ENCODE results near the gene GABRR3. TPM values are rescaled to one million over a fixed set of nuclear protein-coding genes. Genes with fewer than 3 reads are reported as not detected.

GABRR3 gene
- total RNA-seq, 4 donors from 2014 or later = not detected

DNA sequence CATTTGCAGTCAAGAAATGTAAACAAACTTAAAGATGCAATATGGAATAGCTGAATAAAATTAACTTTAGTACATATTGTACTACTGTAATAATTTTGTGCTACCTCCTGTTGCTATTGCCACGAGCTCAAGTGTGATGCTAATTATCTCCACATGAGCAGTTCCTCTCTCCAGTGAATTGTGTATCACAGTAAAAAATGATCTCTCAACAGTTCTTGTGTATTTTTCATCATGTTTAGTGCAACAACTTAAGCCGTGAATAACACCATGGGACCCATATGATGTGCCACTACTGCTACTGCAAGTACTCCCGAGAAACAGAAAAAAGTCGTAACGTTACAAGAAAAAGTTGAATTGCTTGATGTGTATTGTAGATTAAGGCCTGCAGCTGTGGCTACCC, 75.2 kb downstream of the GABRR3 start:
- H3K9me3 ChIP-seq = no peaks in the 10 kb centered on the region
- TF ChIP-seq, protein P1, sequence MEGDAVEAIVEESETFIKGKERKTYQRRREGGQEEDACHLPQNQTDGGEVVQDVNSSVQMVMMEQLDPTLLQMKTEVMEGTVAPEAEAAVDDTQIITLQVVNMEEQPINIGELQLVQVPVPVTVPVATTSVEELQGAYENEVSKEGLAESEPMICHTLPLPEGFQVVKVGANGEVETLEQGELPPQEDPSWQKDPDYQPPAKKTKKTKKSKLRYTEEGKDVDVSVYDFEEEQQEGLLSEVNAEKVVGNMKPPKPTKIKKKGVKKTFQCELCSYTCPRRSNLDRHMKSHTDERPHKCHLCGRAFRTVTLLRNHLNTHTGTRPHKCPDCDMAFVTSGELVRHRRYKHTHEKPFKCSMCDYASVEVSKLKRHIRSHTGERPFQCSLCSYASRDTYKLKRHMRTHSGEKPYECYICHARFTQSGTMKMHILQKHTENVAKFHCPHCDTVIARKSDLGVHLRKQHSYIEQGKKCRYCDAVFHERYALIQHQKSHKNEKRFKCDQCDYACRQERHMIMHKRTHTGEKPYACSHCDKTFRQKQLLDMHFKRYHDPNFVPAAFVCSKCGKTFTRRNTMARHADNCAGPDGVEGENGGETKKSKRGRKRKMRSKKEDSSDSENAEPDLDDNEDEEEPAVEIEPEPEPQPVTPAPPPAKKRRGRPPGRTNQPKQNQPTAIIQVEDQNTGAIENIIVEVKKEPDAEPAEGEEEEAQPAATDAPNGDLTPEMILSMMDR (IDR thresholded peaks at IDR 0.05) = no peak
- no peak for TF ChIP-seq POLR2AphosphoS5 (IDR thresholded peaks at IDR 0.05)
- no peak for TF ChIP-seq EP300 (IDR thresholded peaks at IDR 0.05)
- no peak for TF ChIP-seq POLR2A (IDR thresholded peaks at IDR 0.05; ENCODE audit: low read depth)
- no peak overlapping the region for H3K4me3 ChIP-seq
- no peak overlapping the region for H3K27ac ChIP-seq (replicated peaks in 1 of 4)
- peaks cover 3 to 10% (median 9%) of the 10 kb centered on the region in 4 donors for H3K4me1 ChIP-seq
- DNase-seq (ENCODE audit: extremely low spot score) = no peak
- peaks cover 0 to 58% (median 12%) of the 10 kb centered on the region in 4 donors for H3K36me3 ChIP-seq
- H3K27me3 ChIP-seq = no peaks in the 10 kb centered on the region
- 95% methylated on average over 5 of the region's 5 CpGs for WGBS
- intact Hi-C loops (cut with DNase I) = no loop called here

DNA sequence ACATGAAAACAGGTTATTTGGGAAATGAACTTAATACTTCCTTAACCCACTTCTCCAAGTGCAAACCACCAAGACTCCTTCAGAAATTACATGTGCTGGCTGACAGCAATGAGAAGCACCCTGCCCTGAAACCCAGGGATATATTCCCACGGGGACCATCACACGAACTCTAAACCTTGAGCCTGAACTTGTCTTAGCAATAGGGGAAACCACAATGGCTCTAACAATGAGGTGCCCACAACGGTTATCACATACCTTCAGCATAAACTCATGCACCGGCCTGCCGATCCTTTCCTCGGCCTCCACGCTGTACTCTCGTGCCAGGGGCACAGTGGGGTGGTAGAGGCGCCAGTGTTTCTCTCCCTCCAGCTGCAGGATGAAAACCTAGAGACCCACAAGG, 76.3 kb downstream of the GABRR3 start:
- H3K9me3 ChIP-seq = no peaks in the 10 kb centered on the region
- H3K4me3 ChIP-seq = no peak overlapping the region
- no peak for DNase-seq (ENCODE audit: extremely low spot score)
- intact Hi-C loops (cut with DNase I) = no loop called here
- H3K4me1 ChIP-seq = peaks cover 3 to 10% (median 9%) of the 10 kb centered on the region in 4 donors
- peaks cover 0 to 65% (median 23%) of the 10 kb centered on the region in 4 donors for H3K36me3 ChIP-seq
- no peaks in the 10 kb centered on the region for H3K27me3 ChIP-seq
- WGBS = 95% methylated on average over 9 of the region's 9 CpGs
- TF ChIP-seq POLR2AphosphoS5 (IDR thresholded peaks at IDR 0.05) (no peak), POLR2A (IDR thresholded peaks at IDR 0.05; ENCODE audit: low read depth) (no peak), EP300 (IDR thresholded peaks at IDR 0.05) (no peak)
- TF ChIP-seq, protein P1 (IDR thresholded peaks at IDR 0.05) = no peak
- no peak overlapping the region for H3K27ac ChIP-seq (replicated peaks in 1 of 4)

DNA sequence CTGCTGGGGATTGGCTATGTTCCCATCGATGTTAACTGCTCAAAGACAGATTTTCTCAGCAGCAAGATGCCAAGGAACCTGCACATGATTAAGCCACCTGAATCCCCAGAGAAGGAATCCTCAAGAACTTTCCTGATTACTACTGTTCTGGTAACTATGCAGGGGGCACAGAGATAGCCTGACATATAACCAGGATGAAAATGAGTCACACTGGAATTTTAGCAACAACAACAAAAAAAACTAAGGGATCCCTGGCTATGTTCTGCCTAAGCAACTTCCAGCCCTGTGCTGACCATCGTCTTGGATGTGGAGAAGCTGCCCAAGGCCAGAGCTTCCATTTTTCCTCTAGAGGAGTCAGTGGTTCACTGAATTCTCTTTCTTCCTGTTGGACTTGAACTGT, 76.7 kb downstream of the GABRR3 start:
- no peaks in the 10 kb centered on the region for H3K27me3 ChIP-seq
- no peaks in the 10 kb centered on the region for H3K9me3 ChIP-seq
- TF ChIP-seq EP300 (IDR thresholded peaks at IDR 0.05) (no peak), POLR2A (IDR thresholded peaks at IDR 0.05; ENCODE audit: low read depth) (no peak), POLR2AphosphoS5 (IDR thresholded peaks at IDR 0.05) (no peak)
- TF ChIP-seq, protein P1 (IDR thresholded peaks at IDR 0.05) = no peak
- no peak overlapping the region for H3K27ac ChIP-seq (replicated peaks in 1 of 4)
- no peak overlapping the region for H3K4me3 ChIP-seq
- peaks cover 3 to 10% (median 9%) of the 10 kb centered on the region in 4 donors for H3K4me1 ChIP-seq
- intact Hi-C loops (cut with DNase I) = no loop called here
- H3K36me3 ChIP-seq = peaks cover 0 to 69% (median 26%) of the 10 kb centered on the region in 4 donors
- 84% methylated on average over 2 of the region's 2 CpGs for WGBS
- DNase-seq (ENCODE audit: extremely low spot score) = no peak

DNA sequence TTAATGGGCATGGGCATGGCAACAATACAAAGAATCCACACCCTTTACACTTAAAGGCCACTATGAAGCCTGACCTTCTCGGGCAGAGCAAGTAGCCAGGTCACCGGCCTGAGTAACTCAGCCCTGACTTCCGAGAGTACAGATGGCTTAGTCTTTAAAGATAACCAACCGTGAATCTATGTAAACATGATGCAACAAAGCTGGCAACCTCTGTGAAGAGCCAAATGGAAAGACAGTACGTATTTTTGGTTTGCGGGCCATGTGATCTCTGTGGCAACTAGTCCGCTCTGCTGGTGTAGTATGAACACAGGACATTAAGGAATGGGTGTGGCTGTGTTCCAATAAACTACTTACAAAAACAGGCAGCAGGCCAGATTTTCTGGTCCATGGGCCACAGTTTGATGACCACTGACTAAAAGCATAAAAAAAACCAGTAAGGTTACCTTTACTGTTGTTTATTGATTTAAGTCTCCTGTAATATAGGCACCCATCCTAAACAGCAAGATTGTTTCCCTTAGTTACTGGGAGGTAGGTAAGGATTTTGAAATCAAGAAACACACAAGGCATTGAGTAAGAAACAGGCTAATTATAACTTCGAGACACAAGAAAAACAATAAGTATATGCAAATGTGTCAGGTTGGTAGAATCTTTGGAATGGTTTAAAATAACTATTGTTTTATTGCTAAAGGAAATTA, 77.4 kb downstream of the GABRR3 start:
- peaks cover 3 to 10% (median 7%) of the 10 kb centered on the region in 4 donors for H3K4me1 ChIP-seq
- H3K9me3 ChIP-seq = no peaks in the 10 kb centered on the region
- no peak for DNase-seq (ENCODE audit: extremely low spot score)
- no peak for TF ChIP-seq EP300 (IDR thresholded peaks at IDR 0.05)
- TF ChIP-seq, protein P1 (IDR thresholded peaks at IDR 0.05) = no peak
- no peak for TF ChIP-seq POLR2A (IDR thresholded peaks at IDR 0.05; ENCODE audit: low read depth)
- no peak for TF ChIP-seq POLR2AphosphoS5 (IDR thresholded peaks at IDR 0.05)
- intact Hi-C loops (cut with DNase I) = no loop called here
- no peak overlapping the region for H3K27ac ChIP-seq (replicated peaks in 1 of 4)
- peaks cover 0 to 75% (median 31%) of the 10 kb centered on the region in 4 donors for H3K36me3 ChIP-seq
- no peak overlapping the region for H3K4me3 ChIP-seq
- no peaks in the 10 kb centered on the region for H3K27me3 ChIP-seq
- 86% methylated on average over 8 of the region's 8 CpGs for WGBS

All from esophagus muscularis mucosa (tissue), 4 donors.